Esophagus squamous epithelium (tissue), 4 donors: ENCODE data around the gene WASHC2A.

Experiments
- POLR2A ChIP-seq, 4 donors: fragments of 450-650 bp; IDR thresholded peaks; one replicate each; pipeline ENCODE4 v1.6.1; 2017; ENCODE audit warnings: antibody characterized with exemption in 4 of 4, mild to moderate bottlenecking in 4 of 4, moderate library complexity in 3 of 4
- TF ChIP-seq, protein P1 (sequence below), 6 experiments: fragments of 450-650 bp in 4 of 6; fragments of 200-600 bp in 2 of 6; sonication (generic) in 2 of 6; IDR thresholded peaks; one replicate each; pipeline ENCODE4 v1.5.1; 2016 to 2019; ENCODE audit warnings: antibody characterized with exemption in 6 of 6, mild to moderate bottlenecking in 4 of 6, moderate library complexity in 4 of 6

DNA sequence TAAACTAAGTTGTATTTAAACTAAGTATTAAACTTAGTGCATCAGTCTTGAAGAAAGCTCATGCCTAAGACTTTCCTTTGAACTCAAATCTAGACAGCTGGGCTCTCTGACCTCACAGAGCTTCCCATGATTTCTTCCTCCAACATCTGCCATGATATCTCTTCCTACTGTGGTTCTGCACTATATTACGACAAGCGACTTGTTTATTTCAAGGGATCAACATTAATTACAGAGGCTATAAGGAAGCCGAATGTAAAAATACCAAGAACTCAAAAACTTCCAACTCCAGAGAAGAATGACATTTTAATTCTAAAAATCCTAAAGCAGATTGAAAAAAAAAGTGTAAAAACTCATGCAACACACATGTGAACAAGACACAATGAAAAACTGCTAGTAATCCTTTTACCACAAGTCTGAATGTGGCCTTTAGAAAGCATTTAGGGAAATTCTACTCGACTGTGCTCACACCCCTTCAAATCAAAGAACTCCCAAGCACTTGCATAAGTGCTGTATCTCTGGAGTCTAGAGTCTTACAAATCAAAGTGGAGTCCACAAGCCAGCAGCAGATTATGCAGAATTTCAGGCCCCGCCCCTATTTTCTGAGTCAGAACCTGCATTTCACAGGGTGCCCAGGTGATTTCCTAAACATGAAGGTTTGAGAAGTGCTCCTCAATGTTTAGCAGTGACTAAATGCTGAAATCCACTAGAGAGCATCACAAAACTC is 22.7 kb upstream of the WASHC2A start:
- TF ChIP-seq, protein P1, sequence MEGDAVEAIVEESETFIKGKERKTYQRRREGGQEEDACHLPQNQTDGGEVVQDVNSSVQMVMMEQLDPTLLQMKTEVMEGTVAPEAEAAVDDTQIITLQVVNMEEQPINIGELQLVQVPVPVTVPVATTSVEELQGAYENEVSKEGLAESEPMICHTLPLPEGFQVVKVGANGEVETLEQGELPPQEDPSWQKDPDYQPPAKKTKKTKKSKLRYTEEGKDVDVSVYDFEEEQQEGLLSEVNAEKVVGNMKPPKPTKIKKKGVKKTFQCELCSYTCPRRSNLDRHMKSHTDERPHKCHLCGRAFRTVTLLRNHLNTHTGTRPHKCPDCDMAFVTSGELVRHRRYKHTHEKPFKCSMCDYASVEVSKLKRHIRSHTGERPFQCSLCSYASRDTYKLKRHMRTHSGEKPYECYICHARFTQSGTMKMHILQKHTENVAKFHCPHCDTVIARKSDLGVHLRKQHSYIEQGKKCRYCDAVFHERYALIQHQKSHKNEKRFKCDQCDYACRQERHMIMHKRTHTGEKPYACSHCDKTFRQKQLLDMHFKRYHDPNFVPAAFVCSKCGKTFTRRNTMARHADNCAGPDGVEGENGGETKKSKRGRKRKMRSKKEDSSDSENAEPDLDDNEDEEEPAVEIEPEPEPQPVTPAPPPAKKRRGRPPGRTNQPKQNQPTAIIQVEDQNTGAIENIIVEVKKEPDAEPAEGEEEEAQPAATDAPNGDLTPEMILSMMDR (IDR thresholded peaks at IDR 0.05): no peak
- no peak for TF ChIP-seq POLR2A (IDR thresholded peaks at IDR 0.05)
